Neural progenitor cell (in vitro differentiated cells): Measurements from ENCODE around the gene AK8.

Experiments
- EZH2 ChIP-seq: fragments of 200-600 bp; sonication (generic); IDR thresholded peaks from 2 replicates; pipeline ENCODE4 v1.6.1; 2017; ENCODE audit warnings: antibody characterized with exemption, mild to moderate bottlenecking, moderate library complexity
- EZH2phosphoT487 ChIP-seq: fragments of 200-600 bp; sonication (generic); IDR thresholded peaks from 2 replicates; pipeline ENCODE4 v1.6.1; 2017; ENCODE audit warnings: antibody characterized with exemption
- TF ChIP-seq, protein P1 (sequence below): fragments of 200-600 bp; sonication (generic); IDR thresholded peaks from 2 replicates; pipeline ENCODE4 v1.5.1; 2017; ENCODE audit warnings: antibody characterized with exemption, mild to moderate bottlenecking

DNA sequence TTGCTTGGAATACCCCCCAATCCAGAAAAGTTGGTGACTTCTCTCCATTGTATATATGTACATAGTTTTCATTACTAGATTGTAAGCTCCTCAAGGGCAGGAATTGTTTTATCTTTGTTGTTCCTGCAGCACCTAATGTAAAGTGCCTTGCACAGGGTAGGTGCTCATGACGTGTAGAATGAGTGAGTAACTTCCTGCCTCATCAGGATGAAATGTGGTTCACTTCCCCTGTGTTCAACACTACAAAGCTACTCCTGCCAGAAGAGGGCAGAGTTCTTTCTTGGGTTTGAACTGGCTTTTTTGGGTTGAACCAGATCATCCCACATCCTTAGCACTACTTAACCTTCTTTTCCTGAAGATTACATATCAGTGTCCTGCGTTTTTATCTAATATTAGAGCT, 183.9 kb downstream of the AK8 start:
- TF ChIP-seq, protein P1, sequence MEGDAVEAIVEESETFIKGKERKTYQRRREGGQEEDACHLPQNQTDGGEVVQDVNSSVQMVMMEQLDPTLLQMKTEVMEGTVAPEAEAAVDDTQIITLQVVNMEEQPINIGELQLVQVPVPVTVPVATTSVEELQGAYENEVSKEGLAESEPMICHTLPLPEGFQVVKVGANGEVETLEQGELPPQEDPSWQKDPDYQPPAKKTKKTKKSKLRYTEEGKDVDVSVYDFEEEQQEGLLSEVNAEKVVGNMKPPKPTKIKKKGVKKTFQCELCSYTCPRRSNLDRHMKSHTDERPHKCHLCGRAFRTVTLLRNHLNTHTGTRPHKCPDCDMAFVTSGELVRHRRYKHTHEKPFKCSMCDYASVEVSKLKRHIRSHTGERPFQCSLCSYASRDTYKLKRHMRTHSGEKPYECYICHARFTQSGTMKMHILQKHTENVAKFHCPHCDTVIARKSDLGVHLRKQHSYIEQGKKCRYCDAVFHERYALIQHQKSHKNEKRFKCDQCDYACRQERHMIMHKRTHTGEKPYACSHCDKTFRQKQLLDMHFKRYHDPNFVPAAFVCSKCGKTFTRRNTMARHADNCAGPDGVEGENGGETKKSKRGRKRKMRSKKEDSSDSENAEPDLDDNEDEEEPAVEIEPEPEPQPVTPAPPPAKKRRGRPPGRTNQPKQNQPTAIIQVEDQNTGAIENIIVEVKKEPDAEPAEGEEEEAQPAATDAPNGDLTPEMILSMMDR = peak; percentile 48
- TF ChIP-seq EZH2phosphoT487 (no peak), EZH2 (no peak)
